RWPE1 (cell line): Measurements from ENCODE around the gene SUPT4H1.

Experiments used
- CTCF ChIA-PET: fragments of 350-600 bp; sonication (Branson Sonifier 250); formaldehyde crosslinking; extraction: SDS; loops from one replicate; lab custom pipeline; 2021; lab: Yijun Ruan, JAX
- POLR2A ChIA-PET: fragments of 400-600 bp; formaldehyde crosslinking; extraction: SDS; loops from one replicate; lab custom pipeline; 2020; ENCODE audit warnings: antibody characterized with exemption; ENCODE audit not compliant: low non-redundant PET; lab: Yijun Ruan, JAX
- DNase-seq: peaks from one replicate; pipeline ENCODE4 v3.0.0; 2012; ENCODE audit warnings: low spot score
- H3K27ac ChIP-seq: fragments of 450-650 bp; 2 replicates; pipeline ENCODE4 v1.5.1; 2017
- TF ChIP-seq, protein P1 (sequence below): fragments of 450-650 bp; conservative IDR thresholded peaks from 2 replicates; pipeline ENCODE4 v1.5.1; 2017; ENCODE audit warnings: low read depth, mild to moderate bottlenecking

The SUPT4H1 gene

DNA sequence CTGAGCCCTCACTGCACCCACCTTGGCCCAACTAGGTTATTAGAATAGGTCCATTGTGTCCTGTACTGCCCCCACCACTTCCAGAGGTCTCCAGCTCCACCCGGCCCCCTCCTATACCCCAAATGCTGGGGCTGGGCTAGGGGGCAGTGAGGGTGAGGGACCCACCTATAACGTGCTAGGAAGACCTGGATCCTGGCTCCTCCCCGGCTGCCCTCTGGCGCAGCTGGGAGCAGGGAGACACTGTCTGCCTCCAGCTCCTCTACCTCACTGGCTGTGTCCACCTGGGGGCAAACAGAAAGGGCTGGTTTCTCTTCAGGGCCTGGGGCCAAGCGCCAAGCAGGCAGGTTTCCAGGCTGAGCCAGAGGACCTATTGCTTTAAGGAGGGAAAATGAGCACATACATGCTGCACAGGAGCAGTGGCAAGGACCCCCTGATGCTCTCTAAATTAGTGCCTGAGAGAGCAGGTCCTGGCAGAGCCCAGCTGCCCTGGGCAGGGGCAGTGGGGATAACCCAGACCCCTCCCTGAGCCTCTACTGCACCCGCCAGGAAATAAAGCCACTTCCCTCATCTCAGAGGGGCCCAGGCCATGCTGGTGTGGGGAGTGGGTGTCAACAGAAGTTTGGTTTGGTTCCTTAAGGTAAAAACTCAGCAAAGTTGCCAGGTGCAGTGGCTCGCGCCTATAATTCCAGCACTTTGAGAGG, 35.6 kb downstream of the SUPT4H1 start:
- ChIA-PET CTCF (interaction anchor here (0.6 to 1.6 kb wide), 8 partner anchors 12 to 329 kb away, joined by 3 to 37 read pairs (median 4); partner anchors contain the start of gene RNF43), POLR2A (no interaction called here)
- H3K27ac ChIP-seq = no peak overlapping the region
- DNase-seq = no peak
- TF ChIP-seq, protein P1, sequence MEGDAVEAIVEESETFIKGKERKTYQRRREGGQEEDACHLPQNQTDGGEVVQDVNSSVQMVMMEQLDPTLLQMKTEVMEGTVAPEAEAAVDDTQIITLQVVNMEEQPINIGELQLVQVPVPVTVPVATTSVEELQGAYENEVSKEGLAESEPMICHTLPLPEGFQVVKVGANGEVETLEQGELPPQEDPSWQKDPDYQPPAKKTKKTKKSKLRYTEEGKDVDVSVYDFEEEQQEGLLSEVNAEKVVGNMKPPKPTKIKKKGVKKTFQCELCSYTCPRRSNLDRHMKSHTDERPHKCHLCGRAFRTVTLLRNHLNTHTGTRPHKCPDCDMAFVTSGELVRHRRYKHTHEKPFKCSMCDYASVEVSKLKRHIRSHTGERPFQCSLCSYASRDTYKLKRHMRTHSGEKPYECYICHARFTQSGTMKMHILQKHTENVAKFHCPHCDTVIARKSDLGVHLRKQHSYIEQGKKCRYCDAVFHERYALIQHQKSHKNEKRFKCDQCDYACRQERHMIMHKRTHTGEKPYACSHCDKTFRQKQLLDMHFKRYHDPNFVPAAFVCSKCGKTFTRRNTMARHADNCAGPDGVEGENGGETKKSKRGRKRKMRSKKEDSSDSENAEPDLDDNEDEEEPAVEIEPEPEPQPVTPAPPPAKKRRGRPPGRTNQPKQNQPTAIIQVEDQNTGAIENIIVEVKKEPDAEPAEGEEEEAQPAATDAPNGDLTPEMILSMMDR = no peak

DNA sequence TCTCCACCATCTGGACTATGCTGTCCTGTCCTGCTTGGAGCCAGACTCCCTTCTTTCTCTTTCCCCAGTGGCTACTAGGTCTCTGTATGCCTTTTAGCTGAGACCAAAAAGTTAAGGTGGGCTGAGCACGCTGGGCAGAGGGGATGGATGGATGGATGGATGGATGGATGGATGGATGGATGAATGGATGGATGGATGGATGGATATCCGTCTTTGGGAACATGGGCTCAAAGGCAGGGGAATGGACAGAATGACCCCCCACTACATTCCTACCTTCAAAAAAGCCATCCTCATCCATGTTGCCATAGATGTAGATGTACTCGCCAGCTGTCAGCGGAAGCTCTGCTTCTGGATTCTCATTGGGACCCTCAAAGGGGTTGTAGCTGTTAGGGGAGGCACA, 36.3 kb downstream of the SUPT4H1 start:
- DNase-seq = no peak
- CTCF ChIA-PET = no interaction called here
- POLR2A ChIA-PET = no interaction called here
- TF ChIP-seq, protein P1 = no peak
- H3K27ac ChIP-seq = no peak overlapping the region

DNA sequence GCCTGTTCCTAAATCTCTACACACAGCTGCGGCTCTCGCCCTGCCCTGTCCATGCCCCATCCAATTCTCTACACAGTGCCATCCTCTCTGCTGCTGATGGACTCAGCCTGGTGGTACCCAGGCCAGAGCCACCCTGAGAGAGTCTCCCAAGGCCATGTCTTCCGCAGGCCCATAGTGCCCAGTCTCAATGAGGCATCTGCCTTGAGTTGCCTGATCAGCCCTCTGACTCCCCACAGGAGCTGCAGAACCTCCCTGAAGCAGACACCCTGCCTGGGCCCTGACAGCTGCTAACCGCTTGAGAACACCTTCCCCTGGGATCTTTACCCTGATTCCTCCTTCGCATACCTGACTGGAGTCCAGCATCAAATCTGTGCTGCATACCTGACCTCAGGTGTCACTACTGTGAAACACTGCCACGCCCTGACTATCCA, 36.7 kb downstream of the SUPT4H1 start:
- ChIA-PET POLR2A (no interaction called here), CTCF (interaction anchor here (0.8 kb wide), 1 partner anchor 132 kb away, joined by 3 read pairs; no protein-coding TSS in a partner anchor)
- no peak for DNase-seq
- TF ChIP-seq, protein P1 = no peak
- no peak overlapping the region for H3K27ac ChIP-seq

DNA sequence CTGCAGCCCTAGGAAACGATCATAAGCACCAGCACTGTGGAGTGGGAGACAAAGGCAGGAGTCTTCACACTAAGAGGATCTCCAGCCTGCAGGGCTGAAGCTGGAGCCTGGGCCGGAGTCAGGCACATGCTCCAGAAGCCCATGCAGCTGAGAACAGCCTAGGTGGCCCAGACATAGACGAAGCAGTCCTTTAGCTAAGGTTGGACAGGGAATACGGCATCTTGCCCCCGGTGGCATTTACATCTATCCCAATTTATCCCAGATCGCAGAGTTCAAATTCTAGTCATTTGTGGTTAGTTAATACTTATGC, 37.3 kb downstream of the SUPT4H1 start:
- no peak for DNase-seq
- H3K27ac ChIP-seq = no peak overlapping the region
- POLR2A ChIA-PET = no interaction called here
- TF ChIP-seq, protein P1 = no peak
- CTCF ChIA-PET = interaction anchor here (0.8 kb wide), 1 partner anchor 133 kb away, joined by 3 read pairs; no protein-coding TSS in a partner anchor

DNA sequence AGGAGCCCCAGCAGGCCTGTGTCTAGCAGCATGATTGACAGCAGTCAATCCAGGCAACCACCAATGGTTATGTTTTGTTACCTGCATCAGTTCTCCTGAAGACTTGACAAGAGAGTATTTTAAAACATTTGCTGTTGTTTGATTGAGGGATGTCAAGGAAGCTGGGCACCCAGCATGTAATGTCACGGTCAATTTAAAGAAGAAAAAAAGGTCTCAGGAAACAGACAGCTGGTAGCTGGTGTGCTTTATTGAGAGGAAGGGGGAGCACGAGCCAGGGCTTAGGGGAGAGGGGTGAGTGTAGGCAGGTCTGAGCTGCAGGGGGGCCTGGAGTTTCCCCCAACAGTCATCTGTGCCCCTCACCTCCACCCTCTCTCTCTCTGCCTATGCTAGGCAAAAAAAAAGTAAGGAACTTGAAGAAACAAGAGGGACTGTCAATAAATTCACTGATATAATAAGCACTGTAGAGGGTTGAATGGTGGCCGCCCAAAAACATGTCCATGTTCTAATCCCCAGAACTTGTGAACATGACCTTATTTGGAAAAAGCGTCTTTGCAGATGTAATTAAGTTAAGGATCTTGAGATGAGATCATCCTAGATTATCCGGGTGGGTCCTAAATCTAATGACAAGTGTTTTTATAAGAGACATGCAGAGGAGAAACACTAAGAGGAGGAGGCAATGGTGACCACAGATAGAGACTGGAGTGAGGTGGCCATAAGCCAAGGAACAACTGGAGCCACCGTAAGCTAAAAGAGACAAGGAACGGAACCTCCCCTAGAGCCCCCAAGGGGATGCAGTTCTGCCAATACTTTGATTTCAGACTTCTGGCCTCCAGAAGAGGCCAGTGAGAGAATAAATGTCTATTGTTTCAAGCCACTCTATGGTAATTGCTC, 37.9 kb downstream of the SUPT4H1 start:
- no peak overlapping the region for H3K27ac ChIP-seq
- DNase-seq = no peak
- TF ChIP-seq, protein P1 = no peak
- ChIA-PET POLR2A (no interaction called here), CTCF (interaction anchor here (0.6 to 0.8 kb wide), 2 partner anchors 21 to 133 kb away, joined by 3 read pairs; no protein-coding TSS in a partner anchor)

DNA sequence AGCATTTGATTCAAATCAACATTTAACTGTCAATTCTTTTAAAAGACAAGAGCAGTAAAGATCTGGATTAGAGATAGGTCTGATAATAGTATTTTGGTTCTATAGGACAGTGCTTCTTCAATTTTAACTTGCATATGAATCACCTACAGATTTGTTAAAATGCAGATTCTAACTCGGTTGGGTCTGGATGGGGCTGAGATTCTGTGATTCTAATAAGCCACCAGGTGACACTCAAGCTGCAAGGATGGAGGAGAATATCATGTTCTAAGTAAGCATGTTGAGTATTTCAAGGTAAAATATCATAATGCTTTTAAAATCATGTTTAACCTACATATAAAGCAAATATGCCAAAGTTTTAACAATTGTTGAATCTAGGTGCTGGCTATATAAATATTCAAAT, 39.2 kb downstream of the SUPT4H1 start:
- no peak overlapping the region for H3K27ac ChIP-seq
- TF ChIP-seq, protein P1 = no peak
- CTCF ChIA-PET = interaction anchor here (1.4 kb wide), 1 partner anchor 10 kb away, joined by 3 read pairs; no protein-coding TSS in a partner anchor
- POLR2A ChIA-PET = no interaction called here
- no peak for DNase-seq
